HEK293 (cell line): ENCODE data around the gene SCN5A.

Experiments
- CTCF ChIP-seq: fragments of 450-650 bp; formaldehyde crosslinking; IDR thresholded peaks from 2 replicates; pipeline ENCODE4 v1.5.1; 2016; ENCODE audit warnings: missing biosample characterization, missing genetic modification characterization
- TSHZ1 ChIP-seq: fragments of 450-650 bp; formaldehyde crosslinking; IDR thresholded peaks from 2 replicates; pipeline ENCODE4 v1.5.1; 2016; ENCODE audit warnings: missing biosample characterization, missing genetic modification characterization, borderline replicate concordance
- WT1 ChIP-seq: fragments of 450-650 bp; formaldehyde crosslinking; IDR thresholded peaks from 2 replicates; pipeline ENCODE4 v1.5.1; 2016; ENCODE audit warnings: missing biosample characterization, missing genetic modification characterization
- ZNF121 ChIP-seq: fragments of 450-650 bp; formaldehyde crosslinking; IDR thresholded peaks from 2 replicates; pipeline ENCODE4 v1.5.1; 2016; ENCODE audit warnings: missing biosample characterization, missing genetic modification characterization
- ZNF514 ChIP-seq: fragments of 450-650 bp; formaldehyde crosslinking; IDR thresholded peaks from 2 replicates; pipeline ENCODE4 v1.5.1; 2016; ENCODE audit warnings: missing biosample characterization, missing genetic modification characterization
- ZNF670 ChIP-seq: fragments of 450-650 bp; formaldehyde crosslinking; IDR thresholded peaks from 2 replicates; pipeline ENCODE4 v1.5.1; 2016; ENCODE audit warnings: missing biosample characterization, missing genetic modification characterization, low read depth
- TF ChIP-seq, protein P1 (sequence below): fragments of 450-650 bp; IDR thresholded peaks from 2 replicates; pipeline ENCODE4 v1.5.1; 2018; ENCODE audit warnings: missing biosample characterization, missing genetic modification characterization

DNA sequence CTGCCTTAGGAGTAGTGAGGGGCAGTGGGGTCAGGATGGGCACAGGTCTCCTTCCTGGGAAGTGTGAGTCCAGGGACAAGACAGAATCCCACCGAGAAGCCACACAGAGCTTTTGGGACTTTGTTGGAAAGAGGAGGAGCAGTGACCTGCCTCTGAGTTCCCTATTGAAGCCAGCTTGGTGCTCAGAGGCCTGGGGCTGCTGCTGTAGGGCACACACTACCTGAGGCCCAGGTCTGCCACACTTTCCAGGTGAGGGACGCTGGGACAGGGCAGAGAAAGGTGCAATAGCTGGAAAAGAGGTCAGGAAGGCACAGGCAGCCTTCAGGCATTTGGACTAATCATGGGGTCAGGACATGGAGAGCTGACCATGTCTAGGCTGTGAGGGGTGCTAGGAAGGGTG is 67.7 kb downstream of the SCN5A start:
- TF ChIP-seq CTCF (tag by site-specific recombination) = no peak
- TF ChIP-seq, protein P1, sequence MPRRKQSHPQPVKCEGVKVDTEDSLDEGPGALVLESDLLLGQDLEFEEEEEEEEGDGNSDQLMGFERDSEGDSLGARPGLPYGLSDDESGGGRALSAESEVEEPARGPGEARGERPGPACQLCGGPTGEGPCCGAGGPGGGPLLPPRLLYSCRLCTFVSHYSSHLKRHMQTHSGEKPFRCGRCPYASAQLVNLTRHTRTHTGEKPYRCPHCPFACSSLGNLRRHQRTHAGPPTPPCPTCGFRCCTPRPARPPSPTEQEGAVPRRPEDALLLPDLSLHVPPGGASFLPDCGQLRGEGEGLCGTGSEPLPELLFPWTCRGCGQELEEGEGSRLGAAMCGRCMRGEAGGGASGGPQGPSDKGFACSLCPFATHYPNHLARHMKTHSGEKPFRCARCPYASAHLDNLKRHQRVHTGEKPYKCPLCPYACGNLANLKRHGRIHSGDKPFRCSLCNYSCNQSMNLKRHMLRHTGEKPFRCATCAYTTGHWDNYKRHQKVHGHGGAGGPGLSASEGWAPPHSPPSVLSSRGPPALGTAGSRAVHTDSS = no peak
- no peak for TF ChIP-seq ZNF514
- TF ChIP-seq ZNF121 = no peak
- TF ChIP-seq ZNF670 (tag by site-specific recombination) = no peak
- no peak for TF ChIP-seq WT1 (tag by site-specific recombination)
- TF ChIP-seq TSHZ1 (tag by site-specific recombination) = no peak
